NCI-H460 (cell line): Measurements from ENCODE around the gene VEZT. TPM values are rescaled to one million over a fixed set of nuclear protein-coding genes. Genes with fewer than 3 reads are reported as not detected.

Source experiments
- DNase-seq: peaks from one replicate; pipeline ENCODE4 v3.0.0-alpha.2; 2016; ENCODE audit warnings: low read depth; ENCODE audit errors: extremely low read depth
- total RNA-seq: library from RNA; depleted of rRNA; stranded (reverse); fragments of >200 nt; shearing (Covaris generic); gene quantifications from 2 replicates; pipeline ENCODE4 v1.2.3, GENCODE V29; 2014

Gene VEZT
- total RNA-seq, 1 experiment from 2014 or later: 78.5 TPM

DNA sequence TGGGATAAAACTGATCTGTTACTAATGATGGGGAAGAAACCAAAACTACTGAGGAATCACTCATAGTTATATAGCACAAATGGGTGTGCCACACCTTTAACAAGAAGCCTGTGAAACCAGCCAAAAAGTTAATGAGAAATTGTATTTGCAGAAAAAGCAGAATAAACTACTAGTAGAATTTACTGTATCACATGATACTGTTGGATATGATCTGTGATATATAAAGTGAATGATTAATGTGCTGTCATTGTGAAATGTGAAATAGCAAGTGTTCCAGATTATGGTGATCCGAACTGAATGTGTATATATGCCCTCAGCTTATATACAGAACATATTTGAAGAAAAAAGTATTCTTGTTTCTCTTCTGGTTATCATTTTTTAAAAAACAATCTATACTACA, 30.5 kb downstream of the VEZT start:
- no peak for DNase-seq

- DNase-seq: no peak
These were observed 31.2 kb downstream of the VEZT start for GRCh38 chr12:95248604-95249360.

DNA sequence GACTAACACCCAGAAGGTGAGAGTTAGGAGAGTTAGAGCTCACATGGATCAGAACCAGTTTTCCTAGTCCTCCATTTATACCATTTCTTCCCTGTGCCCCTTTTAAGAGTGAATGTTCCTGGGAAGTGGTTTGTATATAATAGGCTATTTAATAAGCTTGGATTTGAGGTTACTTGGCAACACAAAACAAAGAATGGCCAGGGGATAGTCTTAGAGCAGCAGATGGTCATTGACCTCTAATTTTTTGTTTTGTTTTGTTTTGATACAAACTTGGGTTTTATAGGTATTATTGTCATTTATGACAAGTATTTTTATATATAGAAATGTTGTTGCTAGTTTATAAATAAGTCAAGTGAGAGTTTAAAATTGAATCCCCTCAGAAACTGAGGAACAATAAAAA, 35.8 kb downstream of the VEZT start:
- DNase-seq: no peak

DNA sequence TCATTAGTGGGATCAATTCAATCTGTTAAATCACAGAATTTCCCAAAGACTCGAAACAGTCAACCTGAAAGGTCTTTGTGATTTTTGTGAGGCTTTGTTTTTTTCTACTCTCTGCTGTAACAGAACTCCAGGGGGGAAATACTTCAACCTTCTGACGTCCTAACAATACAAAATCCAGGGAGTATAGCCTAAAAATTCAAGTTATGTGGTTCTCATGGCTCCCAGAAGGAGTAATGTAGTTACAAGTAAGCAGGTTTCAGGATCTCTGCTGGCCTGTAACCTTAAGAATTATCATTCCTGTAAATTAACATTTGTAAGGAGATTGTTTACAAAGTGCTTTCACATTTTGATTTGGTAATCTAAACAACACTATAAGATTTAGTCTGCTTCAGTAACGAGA, 39.9 kb downstream of the VEZT start:
- DNase-seq: no peak

- DNase-seq: no peak
These were observed 40.5 kb downstream of the VEZT start for GRCh38 chr12:95258151-95258550.

- DNase-seq: no peak
These were observed 41.2 kb downstream of the VEZT start for GRCh38 chr12:95258803-95259202.

DNA sequence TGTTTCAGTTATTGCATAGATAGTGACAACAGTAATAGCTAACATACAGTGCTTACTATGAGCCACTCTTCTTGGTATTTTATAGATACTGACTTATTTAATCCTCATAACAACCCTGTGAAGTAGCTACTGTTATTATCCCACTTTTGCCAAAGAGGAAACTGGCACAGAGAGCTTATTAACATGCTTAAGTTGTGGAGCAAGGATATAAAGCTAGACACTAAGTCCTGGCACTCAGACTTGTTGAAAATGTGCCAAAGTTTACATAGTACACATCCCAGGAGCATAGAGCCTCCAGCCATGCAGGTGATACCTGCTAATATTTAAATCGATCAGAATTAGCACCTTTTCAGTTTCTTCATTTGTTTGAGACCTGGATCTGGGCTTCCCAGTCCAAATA, 41.8 kb downstream of the VEZT start:
- DNase-seq: no peak

DNA sequence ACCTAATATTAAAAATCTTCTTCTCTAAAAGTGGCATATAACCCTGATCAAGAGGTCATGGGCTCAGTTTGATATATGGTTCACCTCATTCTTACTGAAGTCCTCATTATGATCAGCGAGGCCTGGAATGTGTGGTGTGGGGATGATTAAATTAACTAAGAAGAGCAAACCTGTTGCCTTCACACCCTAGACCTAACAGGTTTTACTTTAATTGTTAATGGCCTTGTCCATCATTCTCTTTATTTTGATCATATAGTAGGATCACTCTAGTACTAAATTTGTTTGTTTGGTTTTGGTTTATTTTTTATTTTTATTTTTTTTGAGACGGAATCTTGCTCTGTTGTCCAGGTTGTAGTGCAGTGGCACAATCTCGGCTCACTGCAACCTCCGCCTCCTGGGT, 43.5 kb downstream of the VEZT start:
- DNase-seq: no peak

GRCh38 chr12:95262808-95263207, 45.2 kb downstream of the VEZT start:
- DNase-seq: no peak

DNA sequence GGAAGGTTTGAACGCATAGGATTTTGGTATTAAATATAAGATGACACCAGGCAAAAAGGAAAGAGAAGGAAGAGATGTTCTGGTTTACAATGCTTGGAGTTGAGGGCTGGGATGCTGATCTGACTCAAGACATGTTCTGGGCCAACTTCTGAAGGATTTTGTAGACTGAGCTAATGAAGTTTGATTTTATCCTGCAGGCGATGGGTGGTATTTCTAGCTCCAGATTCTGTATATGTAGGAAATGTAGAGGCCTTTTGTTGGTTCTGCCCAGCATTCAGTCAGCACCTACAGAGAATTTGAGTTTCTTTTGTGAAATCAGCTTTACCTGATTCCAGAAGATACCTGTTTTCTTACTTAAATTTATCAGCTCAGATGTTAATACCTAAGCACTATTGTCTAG, 48.2 kb downstream of the VEZT start:
- DNase-seq: no peak

- no peak for DNase-seq
These were observed 48.6 kb downstream of the VEZT start for GRCh38 chr12:95266254-95266653.

DNA sequence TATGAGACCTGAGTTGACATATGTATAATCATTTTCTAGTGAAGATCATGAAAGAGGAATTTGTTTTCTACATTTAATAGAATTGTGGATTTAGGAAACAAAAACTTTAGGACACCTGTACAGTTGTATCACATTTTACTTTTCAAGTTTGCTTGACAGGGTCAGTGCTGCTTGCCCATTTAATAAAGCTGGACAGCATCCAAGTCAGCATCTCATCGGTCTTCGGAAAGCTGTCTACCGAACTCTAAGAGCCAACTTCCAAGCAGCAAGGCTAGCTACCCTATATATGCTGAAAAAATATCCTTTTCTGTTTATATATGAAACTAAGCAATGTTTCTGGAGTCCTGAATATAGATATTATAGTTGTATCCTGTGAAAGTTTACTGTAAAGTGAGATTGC, 52.3 kb downstream of the VEZT start:
- DNase-seq: no peak

DNA sequence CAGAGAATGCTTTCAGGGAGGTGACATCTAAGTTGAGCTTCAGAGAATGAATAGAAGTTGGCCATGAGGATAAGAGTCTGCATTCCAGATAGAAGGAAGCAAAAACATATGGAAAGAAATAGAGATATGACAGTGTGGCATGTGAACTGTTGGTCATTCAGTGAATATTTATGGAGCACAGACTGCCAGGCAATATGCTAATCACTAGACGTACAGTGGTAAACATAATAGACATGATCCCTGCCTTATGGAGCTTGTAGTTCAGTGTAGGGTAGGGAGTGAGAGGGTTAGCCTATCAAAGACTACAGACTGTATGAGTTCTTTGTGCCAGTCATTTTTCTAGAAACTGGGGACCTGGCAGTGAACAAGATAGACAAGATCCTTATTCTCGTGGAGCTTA, 53.9 kb downstream of the VEZT start:
- DNase-seq: no peak

DNA sequence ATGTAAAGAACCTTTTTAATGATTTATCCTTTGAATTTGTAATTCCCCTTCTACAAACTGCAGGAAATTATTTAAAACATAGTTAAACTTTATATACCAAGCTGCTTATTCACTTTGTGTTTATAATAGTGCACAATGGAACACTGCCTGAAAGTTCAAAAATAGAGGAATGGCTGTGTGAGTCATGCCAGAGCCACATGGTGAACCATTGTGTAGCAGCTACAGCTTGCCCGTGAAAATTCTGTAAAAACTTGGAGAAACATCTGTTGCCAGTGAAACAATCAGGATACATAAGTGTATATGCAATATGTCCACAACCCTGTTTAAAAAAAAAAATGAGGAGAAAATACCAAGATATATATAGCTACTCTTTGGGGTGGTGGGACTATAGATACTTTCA, 59.5 kb downstream of the VEZT start:
- no peak for DNase-seq

GRCh38 chr12:95279856-95280255, 62.2 kb downstream of the VEZT start:
- DNase-seq: no peak

- DNase-seq: no peak
These were observed 64.7 kb downstream of the VEZT start for GRCh38 chr12:95282266-95282665.

DNA sequence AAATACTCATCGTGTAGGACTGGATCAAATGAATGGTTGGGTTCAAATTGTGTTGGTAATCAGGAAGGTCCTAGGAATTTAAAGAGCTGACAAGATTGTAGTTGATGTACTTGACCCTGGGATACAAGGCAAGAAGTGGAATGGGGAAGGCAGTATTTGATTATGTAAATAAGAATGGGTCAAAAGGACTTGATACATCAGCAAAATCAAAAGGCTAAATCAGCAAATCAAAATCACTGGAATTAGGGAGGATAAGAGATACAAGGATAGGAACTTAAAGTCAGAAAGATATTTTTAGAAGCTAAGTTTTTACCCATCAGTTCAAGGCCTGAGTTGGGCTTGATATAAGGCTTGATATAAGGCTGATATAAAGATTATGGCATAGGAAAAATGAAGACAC, 65.8 kb downstream of the VEZT start:
- no peak for DNase-seq

GRCh38 chr12:95286713-95287112, 69.1 kb downstream of the VEZT start:
- DNase-seq: no peak

DNA sequence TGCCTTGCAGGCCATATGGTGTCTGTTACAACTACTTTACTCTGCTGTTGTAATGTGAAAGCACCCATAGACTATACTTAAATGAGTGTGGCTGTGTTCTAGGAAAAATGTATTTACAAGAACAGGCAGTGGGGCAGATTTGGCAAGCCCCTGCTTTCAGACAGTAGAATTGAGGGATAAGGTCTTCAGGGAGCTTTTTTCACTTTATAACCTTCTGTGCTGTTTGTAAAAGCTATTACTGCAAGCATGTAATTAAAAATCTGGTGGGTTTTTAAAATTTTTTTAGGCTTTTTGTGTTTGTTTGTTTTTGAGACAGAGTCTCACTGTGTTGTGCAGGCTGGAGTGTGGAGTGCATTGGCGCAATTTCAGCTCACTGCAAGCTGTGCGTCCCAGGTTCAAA, 73.9 kb downstream of the VEZT start:
- DNase-seq: no peak

- DNase-seq: no peak
These were observed 81.3 kb downstream of the VEZT start for GRCh38 chr12:95298916-95299315.

DNA sequence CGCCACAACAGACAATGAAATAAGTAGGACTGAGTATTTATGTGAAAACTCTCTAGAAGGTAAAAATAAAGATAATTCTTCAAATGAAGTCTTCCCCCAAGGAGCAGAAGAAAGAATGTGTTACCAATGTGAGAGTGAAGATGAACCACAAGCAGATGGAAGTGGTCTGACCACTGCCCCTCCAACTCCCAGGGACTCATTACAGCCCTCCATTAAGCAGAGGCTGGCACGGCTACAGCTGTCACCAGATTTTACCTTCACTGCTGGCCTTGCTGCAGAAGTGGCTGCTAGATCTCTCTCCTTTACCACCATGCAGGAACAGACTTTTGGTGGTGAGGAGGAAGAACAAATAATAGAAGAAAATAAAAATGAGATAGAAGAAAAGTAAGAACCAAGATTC, 82.7 kb downstream of the VEZT start:
- no peak for DNase-seq

GRCh38 chr12:95303476-95303875, 85.9 kb downstream of the VEZT start:
- no peak for DNase-seq

DNA sequence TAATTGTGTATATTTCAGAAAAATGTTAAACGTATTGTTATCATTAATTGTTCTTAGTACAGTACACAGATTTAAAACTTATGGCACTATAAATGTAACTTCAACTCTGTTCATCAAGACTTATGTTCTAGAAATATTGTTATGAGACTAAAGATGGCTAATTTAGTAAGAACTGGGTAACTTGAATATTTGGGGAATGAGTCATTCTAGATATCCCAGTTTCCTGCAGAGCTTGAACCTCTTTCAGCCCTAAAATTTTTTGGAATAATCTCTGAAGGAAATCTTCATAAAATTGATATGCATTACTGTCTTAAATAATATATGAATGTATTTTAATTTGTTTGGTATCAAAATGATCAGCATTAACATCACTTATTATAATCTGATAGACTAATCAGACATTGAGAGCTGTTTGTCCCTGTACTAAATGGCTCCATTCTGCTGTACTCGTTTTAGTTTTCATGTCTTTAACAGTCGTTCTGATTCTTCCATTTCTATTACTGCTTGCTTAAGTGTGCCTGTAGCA, 87.1 kb downstream of the VEZT start:
- no peak for DNase-seq
